ENCODE measurements around the gene PIP5K1B. TPM values are rescaled to one million over a fixed set of nuclear protein-coding genes. Genes with fewer than 3 reads are reported as not detected.

The PIP5K1B gene
- total and polyA plus RNA-seq, 2 donors (not counting 3 experiments of a cell fraction or from before 2014, with no cell fraction given), result 0.27 TPM; not detected in 1

DNA sequence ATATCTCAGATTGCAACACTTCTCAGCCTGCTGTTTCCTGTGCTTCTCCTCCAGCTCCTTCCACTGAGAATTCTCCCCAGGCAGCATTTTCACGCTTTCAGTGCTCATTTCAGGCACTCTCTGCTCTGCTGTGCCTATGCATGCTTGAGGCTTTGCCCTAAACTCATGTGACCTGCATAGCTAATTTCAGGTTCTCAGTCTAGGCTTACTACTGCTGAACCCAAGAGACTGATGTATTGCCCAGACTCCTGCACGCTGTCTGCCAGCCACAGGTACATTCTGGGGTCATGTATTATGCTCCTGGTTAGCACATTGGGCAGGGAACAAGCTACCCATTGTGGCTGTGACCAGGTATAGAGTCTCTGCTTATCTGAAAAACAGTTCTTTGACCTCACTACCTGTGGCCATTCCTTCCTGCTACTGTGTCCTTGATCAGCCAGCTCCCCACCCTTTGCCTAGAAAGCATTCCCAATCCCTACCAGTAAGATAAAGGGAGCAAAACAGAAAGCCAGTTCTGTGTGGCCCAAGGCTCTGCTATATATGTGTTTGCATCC is 34.7 kb downstream of the PIP5K1B start:
- H4K20me1 ChIP-seq (replicated peaks; ENCODE audit: control insufficient read depth, extremely low read depth, insufficient read depth, low read length), result no peaks in the 10 kb centered on the region
- ChIA-PET POLR2A (no interaction called here), CTCF (no interaction called here)
- H3K27me3 ChIP-seq (ENCODE audit: control insufficient read depth in 2 of 2, insufficient read depth in 2 of 2, low read length in 2 of 2), result peaks cover 0 to 3% of the 10 kb centered on the region in 2 experiments
- no peak overlapping the region for H2AFZ ChIP-seq (ENCODE audit: low read depth, low read length)
- H3K4me3 ChIP-seq (replicated peaks in 1 of 3; ENCODE audit: insufficient read depth in 1 of 3, low read depth in 1 of 3, low read length in 3 of 3), result no peak overlapping the region
- TF ChIP-seq POLR2A (IDR thresholded peaks at IDR 0.05; ENCODE audit: low read depth, low read length) (no peak), FOS (IDR thresholded peaks at IDR 0.05; ENCODE audit: borderline replicate concordance, insufficient read depth, low read length) (no peak), EZH2 (IDR thresholded peaks at IDR 0.05; ENCODE audit: borderline replicate concordance, low read depth, low read length, severe bottlenecking) (no peak), GATA2 (IDR thresholded peaks at IDR 0.05; ENCODE audit: insufficient read depth, insufficient read length, low read depth, low read length) (no peak), POLR2AphosphoS5 (IDR thresholded peaks at IDR 0.05; ENCODE audit: insufficient read depth, low read depth, low read length) (no peak)
- TF ChIP-seq, protein P1, sequence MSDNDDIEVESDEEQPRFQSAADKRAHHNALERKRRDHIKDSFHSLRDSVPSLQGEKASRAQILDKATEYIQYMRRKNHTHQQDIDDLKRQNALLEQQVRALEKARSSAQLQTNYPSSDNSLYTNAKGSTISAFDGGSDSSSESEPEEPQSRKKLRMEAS (IDR thresholded peaks at IDR 0.05; ENCODE audit: insufficient read depth, insufficient read length), result no peak
- BruUV-seq (replicated peaks), result no TSS peak
- no peaks in the 10 kb centered on the region for H3K79me2 ChIP-seq (ENCODE audit: control insufficient read depth, insufficient read depth, low read length)
- no peaks in the 10 kb centered on the region for H3K9me1 ChIP-seq (replicated peaks; ENCODE audit: control insufficient read depth, extremely low read depth, insufficient read depth, low read length)
- DNase-seq (ENCODE audit: low read depth, low spot score) (no peak), FAIRE-seq (no peak)
- intact Hi-C loops (cut with micrococcal nuclease) (no loop called here), dilution Hi-C loops (cut with MboI; ENCODE audit: extremely low pct_ligation_motif_present, low sequenced_read_pairs) (no loop called here)
- H3K27ac ChIP-seq (ENCODE audit: insufficient read depth, low read depth, low read length), result no peak overlapping the region
- H3K4me2 ChIP-seq (ENCODE audit: insufficient read depth, low read length), result no peak overlapping the region
- H3K9me3 ChIP-seq (replicated peaks; ENCODE audit: control insufficient read depth, insufficient read depth, low read length), result no peaks in the 10 kb centered on the region
- no peaks in the 10 kb centered on the region for H3K36me3 ChIP-seq (ENCODE audit: control insufficient read depth in 2 of 2, extremely low read depth in 1 of 2, insufficient read depth in 2 of 2, low read length in 2 of 2)
- no peak overlapping the region for H3K9ac ChIP-seq (replicated peaks; ENCODE audit: extremely low read depth, insufficient read depth, low read length)
- H3K4me1 ChIP-seq (ENCODE audit: control insufficient read depth, extremely low read depth, insufficient read depth, low read length), result no peaks in the 10 kb centered on the region

DNA sequence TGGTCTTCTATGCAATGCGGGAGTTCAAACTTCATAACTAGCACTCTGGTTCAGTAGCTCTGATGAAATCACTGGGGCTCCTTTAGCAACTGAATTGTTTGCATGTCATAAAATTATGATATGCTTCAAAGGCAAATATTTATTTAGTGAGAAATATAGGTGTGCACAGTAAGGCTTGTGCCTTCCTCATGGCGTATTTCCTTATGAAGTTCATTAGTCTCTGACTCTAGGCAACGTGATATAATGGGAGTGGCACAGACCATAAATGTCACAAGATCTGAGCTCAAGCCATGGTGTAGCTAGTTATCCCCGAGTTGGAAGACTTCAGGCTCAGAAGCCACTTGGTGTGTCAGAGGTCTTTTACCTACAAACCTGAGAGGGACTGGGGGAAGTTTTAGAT is 35.5 kb downstream of the PIP5K1B start:
- no peak overlapping the region for H2AFZ ChIP-seq (ENCODE audit: low read depth, low read length)
- TF ChIP-seq MYC (IDR thresholded peaks at IDR 0.05; ENCODE audit: low read depth, low read length) (no peak), EZH2 (IDR thresholded peaks at IDR 0.05; ENCODE audit: borderline replicate concordance, low read depth, low read length, severe bottlenecking) (no peak), FOS (IDR thresholded peaks at IDR 0.05; ENCODE audit: borderline replicate concordance, insufficient read depth, low read length) (no peak), GATA2 (IDR thresholded peaks at IDR 0.05; ENCODE audit: insufficient read depth, insufficient read length, low read depth, low read length) (no peak), JUN (IDR thresholded peaks at IDR 0.05; ENCODE audit: borderline replicate concordance, insufficient read depth, insufficient read length, low read depth) (no peak), POLR2A (IDR thresholded peaks at IDR 0.05; ENCODE audit: low read depth, low read length) (no peak), POLR2AphosphoS5 (IDR thresholded peaks at IDR 0.05; ENCODE audit: insufficient read depth, low read depth, low read length) (no peak)
- TF ChIP-seq, protein P2, sequence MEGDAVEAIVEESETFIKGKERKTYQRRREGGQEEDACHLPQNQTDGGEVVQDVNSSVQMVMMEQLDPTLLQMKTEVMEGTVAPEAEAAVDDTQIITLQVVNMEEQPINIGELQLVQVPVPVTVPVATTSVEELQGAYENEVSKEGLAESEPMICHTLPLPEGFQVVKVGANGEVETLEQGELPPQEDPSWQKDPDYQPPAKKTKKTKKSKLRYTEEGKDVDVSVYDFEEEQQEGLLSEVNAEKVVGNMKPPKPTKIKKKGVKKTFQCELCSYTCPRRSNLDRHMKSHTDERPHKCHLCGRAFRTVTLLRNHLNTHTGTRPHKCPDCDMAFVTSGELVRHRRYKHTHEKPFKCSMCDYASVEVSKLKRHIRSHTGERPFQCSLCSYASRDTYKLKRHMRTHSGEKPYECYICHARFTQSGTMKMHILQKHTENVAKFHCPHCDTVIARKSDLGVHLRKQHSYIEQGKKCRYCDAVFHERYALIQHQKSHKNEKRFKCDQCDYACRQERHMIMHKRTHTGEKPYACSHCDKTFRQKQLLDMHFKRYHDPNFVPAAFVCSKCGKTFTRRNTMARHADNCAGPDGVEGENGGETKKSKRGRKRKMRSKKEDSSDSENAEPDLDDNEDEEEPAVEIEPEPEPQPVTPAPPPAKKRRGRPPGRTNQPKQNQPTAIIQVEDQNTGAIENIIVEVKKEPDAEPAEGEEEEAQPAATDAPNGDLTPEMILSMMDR (IDR thresholded peaks at IDR 0.05; ENCODE audit: extremely low read depth in 1 of 2, insufficient read depth in 1 of 2, low read depth in 1 of 2, low read length in 2 of 2), result no peak
- TF ChIP-seq, protein P1 (IDR thresholded peaks at IDR 0.05; ENCODE audit: insufficient read depth, insufficient read length), result no peak
- no peak overlapping the region for H3K9ac ChIP-seq (replicated peaks; ENCODE audit: extremely low read depth, insufficient read depth, low read length)
- H3K27ac ChIP-seq (ENCODE audit: insufficient read depth, low read depth, low read length), result no peak overlapping the region
- H3K9me1 ChIP-seq (replicated peaks; ENCODE audit: control insufficient read depth, extremely low read depth, insufficient read depth, low read length), result no peaks in the 10 kb centered on the region
- H3K79me2 ChIP-seq (ENCODE audit: control insufficient read depth, insufficient read depth, low read length), result no peaks in the 10 kb centered on the region
- FAIRE-seq (no peak), DNase-seq (ENCODE audit: low read depth, low spot score) (no peak)
- no peaks in the 10 kb centered on the region for H3K36me3 ChIP-seq (ENCODE audit: control insufficient read depth in 2 of 2, extremely low read depth in 1 of 2, insufficient read depth in 2 of 2, low read length in 2 of 2)
- H3K4me3 ChIP-seq (replicated peaks in 1 of 3; ENCODE audit: insufficient read depth in 1 of 3, low read depth in 1 of 3, low read length in 3 of 3), result no peak overlapping the region
- intact Hi-C loops (cut with micrococcal nuclease) (no loop called here), dilution Hi-C loops (cut with MboI; ENCODE audit: extremely low pct_ligation_motif_present, low sequenced_read_pairs) (no loop called here)
- BruUV-seq (replicated peaks), result no TSS peak
- no peak overlapping the region for H3K4me2 ChIP-seq (ENCODE audit: insufficient read depth, low read length)
- H3K27me3 ChIP-seq (ENCODE audit: control insufficient read depth in 2 of 2, insufficient read depth in 2 of 2, low read length in 2 of 2), result peaks cover 0 to 3% of the 10 kb centered on the region in 2 experiments
- no peaks in the 10 kb centered on the region for H4K20me1 ChIP-seq (replicated peaks; ENCODE audit: control insufficient read depth, extremely low read depth, insufficient read depth, low read length)
- POLR2A ChIA-PET, result no interaction called here
- H3K9me3 ChIP-seq (replicated peaks; ENCODE audit: control insufficient read depth, insufficient read depth, low read length), result no peaks in the 10 kb centered on the region
- CTCF ChIA-PET, result no interaction called here
- no peaks in the 10 kb centered on the region for H3K4me1 ChIP-seq (ENCODE audit: control insufficient read depth, extremely low read depth, insufficient read depth, low read length)
